ENCODE data around the gene ATP2A1. TPM values are rescaled to one million over a fixed set of nuclear protein-coding genes. Genes with fewer than 3 reads are reported as not detected.

Gene ATP2A1
- total and polyA plus RNA-seq, 2 of the 8 experiments (the other 6 are each of a cell fraction or from before 2014, with no cell fraction given), result 1.7 to 2.4 TPM

- TF ChIP-seq RNF2 (IDR thresholded peaks at IDR 0.05; ENCODE audit: borderline replicate concordance, low read depth, low read length, missing control alignments, poor library complexity, severe bottlenecking) (no peak), ASH2L (IDR thresholded peaks at IDR 0.05; ENCODE audit: low read length) (no peak), CHD7 (IDR thresholded peaks at IDR 0.05; ENCODE audit: insufficient replicate concordance, low read length) (no peak)
Measured at GRCh38 chr16:28886945-28887344, 8.7 kb downstream of the ATP2A1 start (continued).

Data from H1 (cell line).